ENCODE results near the gene CCDC167.
A peak's percentile ranks its signal among the peaks of the same experiment; 100 is the strongest.

The CCDC167 gene

GRCh38 chr6:37531026-37531425, 31.3 kb upstream of the CCDC167 start:
- DNase-seq (ENCODE audit: low read depth in 1 of 2, low spot score in 1 of 2), result no peak

GRCh38 chr6:37530297-37530696, 30.6 kb upstream of the CCDC167 start:
- no peak for DNase-seq (ENCODE audit: low read depth in 1 of 2, low spot score in 1 of 2)

- no peak for DNase-seq (ENCODE audit: low read depth in 1 of 2, low spot score in 1 of 2)
Measured at GRCh38 chr6:37528541-37528940, 28.8 kb upstream of the CCDC167 start.

GRCh38 chr6:37525460-37526357, 26.0 kb upstream of the CCDC167 start:
- no peak for DNase-seq (ENCODE audit: low read depth in 1 of 2, low spot score in 1 of 2)

GRCh38 chr6:37524970-37525318, 25.3 kb upstream of the CCDC167 start:
- no peak for DNase-seq (ENCODE audit: low read depth in 1 of 2, low spot score in 1 of 2)

GRCh38 chr6:37524025-37524969, 24.6 kb upstream of the CCDC167 start:
- no peak for DNase-seq (ENCODE audit: low read depth in 1 of 2, low spot score in 1 of 2)

GRCh38 chr6:37523412-37523811, 23.7 kb upstream of the CCDC167 start:
- no peak for DNase-seq (ENCODE audit: low read depth in 1 of 2, low spot score in 1 of 2)

GRCh38 chr6:37522836-37523235, 23.1 kb upstream of the CCDC167 start:
- no peak for DNase-seq (ENCODE audit: low read depth in 1 of 2, low spot score in 1 of 2)

GRCh38 chr6:37521674-37522073, 22.0 kb upstream of the CCDC167 start:
- no peak for DNase-seq (ENCODE audit: low read depth in 1 of 2, low spot score in 1 of 2)

- no peak for DNase-seq (ENCODE audit: low read depth in 1 of 2, low spot score in 1 of 2)
Measured at GRCh38 chr6:37520926-37521325, 21.2 kb upstream of the CCDC167 start.

GRCh38 chr6:37519461-37519860, 19.8 kb upstream of the CCDC167 start:
- DNase-seq (ENCODE audit: low read depth in 1 of 2, low spot score in 1 of 2), result no peak

- no peak for DNase-seq (ENCODE audit: low read depth in 1 of 2, low spot score in 1 of 2)
Measured at GRCh38 chr6:37518116-37518515, 18.4 kb upstream of the CCDC167 start.

- DNase-seq (ENCODE audit: low read depth in 1 of 2, low spot score in 1 of 2), result peak; percentile 49 to 64
Measured at GRCh38 chr6:37517411-37517812, 17.7 kb upstream of the CCDC167 start.

GRCh38 chr6:37516920-37517405, 17.3 kb upstream of the CCDC167 start:
- no peak for DNase-seq (ENCODE audit: low read depth in 1 of 2, low spot score in 1 of 2)

- peak; percentile 80 to 84 for DNase-seq (ENCODE audit: low read depth in 1 of 2, low spot score in 1 of 2)
Measured at GRCh38 chr6:37516076-37516919, 16.6 kb upstream of the CCDC167 start.

GRCh38 chr6:37515712-37516075, 16.0 kb upstream of the CCDC167 start:
- DNase-seq (ENCODE audit: low read depth in 1 of 2, low spot score in 1 of 2), result no peak

GRCh38 chr6:37514837-37515236, 15.1 kb upstream of the CCDC167 start:
- DNase-seq (ENCODE audit: low read depth in 1 of 2, low spot score in 1 of 2), result no peak

GRCh38 chr6:37514321-37514771, 14.7 kb upstream of the CCDC167 start:
- peak in 1 of 2 donors; percentile 22 for DNase-seq (ENCODE audit: low read depth in 1 of 2, low spot score in 1 of 2)

GRCh38 chr6:37513576-37513975, 13.9 kb upstream of the CCDC167 start:
- DNase-seq (ENCODE audit: low read depth in 1 of 2, low spot score in 1 of 2), result no peak

GRCh38 chr6:37513155-37513554, 13.5 kb upstream of the CCDC167 start:
- no peak for DNase-seq (ENCODE audit: low read depth in 1 of 2, low spot score in 1 of 2)
